ENCODE results near the gene MT4. TPM values are rescaled to one million over a fixed set of nuclear protein-coding genes. Genes with fewer than 3 reads are reported as not detected.

The MT4 gene
- total RNA-seq, 1 experiment from 2014 or later: not detected

- CTCF ChIA-PET: no interaction called here
- H3K9me3 ChIP-seq (ENCODE audit: low read length): no peaks in the 10 kb centered on the region
- H3K79me2 ChIP-seq (ENCODE audit: low read length): no peaks in the 10 kb centered on the region
- H3K4me3 ChIP-seq (ENCODE audit: low read length): no peak overlapping the region
- DNase-seq (no peak), ATAC-seq (no peak)
- no TSS peak for BruUV-seq (replicated peaks)
- H2AFZ ChIP-seq (ENCODE audit: low read length): no peak overlapping the region
- TF ChIP-seq EZH2 (IDR thresholded peaks at IDR 0.05; ENCODE audit: low read length, unreplicated experiment) (no peak), CTCF (conservative IDR thresholded peaks at IDR 0.05; ENCODE audit: low read depth, low read length) (no peak), EZH2phosphoT487 (IDR thresholded peaks at IDR 0.05; ENCODE audit: borderline replicate concordance, low read length) (no peak)
- no peaks in the 10 kb centered on the region for H4K20me1 ChIP-seq (ENCODE audit: low read length)
- intact Hi-C loops (cut with micrococcal nuclease): no loop called here
- H3K27ac ChIP-seq (ENCODE audit: low read length): no peak overlapping the region
- H3K4me1 ChIP-seq (ENCODE audit: insufficient read depth, low read length): no peaks in the 10 kb centered on the region; the same call in 1 of the 2 replicates
- H3F3A ChIP-seq (ENCODE audit: low read length, unreplicated experiment): no peaks in the 10 kb centered on the region
- H3K27me3 ChIP-seq (ENCODE audit: low read length): no peaks in the 10 kb centered on the region
- H3K4me2 ChIP-seq (ENCODE audit: low read length): no peak overlapping the region
- H3K9ac ChIP-seq (ENCODE audit: low read length): no peak overlapping the region
- no peaks in the 10 kb centered on the region for H3K9me2 ChIP-seq (replicated peaks; ENCODE audit: low read length)
- no peaks in the 10 kb centered on the region for H3K36me3 ChIP-seq (ENCODE audit: low read depth, low read length)
- POLR2A ChIA-PET (ENCODE audit: unreplicated experiment): no interaction called here
These were observed 10.4 kb upstream of the MT4 start for GRCh38 chr16:56554441-56554840.

- CTCF ChIA-PET: no interaction called here
- H3K4me2 ChIP-seq (ENCODE audit: low read length): peak overlapping the region; percentile 14; the same call in 1 of the 2 replicates
- no peaks in the 10 kb centered on the region for H3K79me2 ChIP-seq (ENCODE audit: low read length)
- H3K9me3 ChIP-seq (ENCODE audit: low read length): no peaks in the 10 kb centered on the region
- H3K4me3 ChIP-seq (ENCODE audit: low read length): no peak overlapping the region
- H3K27me3 ChIP-seq (ENCODE audit: low read length): no peaks in the 10 kb centered on the region
- no peak overlapping the region for H3K9ac ChIP-seq (ENCODE audit: low read length)
- H4K20me1 ChIP-seq (ENCODE audit: low read length): no peaks in the 10 kb centered on the region
- no peaks in the 10 kb centered on the region for H3F3A ChIP-seq (ENCODE audit: low read length, unreplicated experiment)
- no peaks in the 10 kb centered on the region; the same call in 1 of the 2 replicates for H3K4me1 ChIP-seq (ENCODE audit: insufficient read depth, low read length)
- no peaks in the 10 kb centered on the region for H3K9me2 ChIP-seq (replicated peaks; ENCODE audit: low read length)
- H2AFZ ChIP-seq (ENCODE audit: low read length): no peak overlapping the region
- TF ChIP-seq EZH2 (IDR thresholded peaks at IDR 0.05; ENCODE audit: low read length, unreplicated experiment): no peak
- no peak for TF ChIP-seq EZH2phosphoT487 (IDR thresholded peaks at IDR 0.05; ENCODE audit: borderline replicate concordance, low read length)
- TF ChIP-seq CTCF (conservative IDR thresholded peaks at IDR 0.05; ENCODE audit: low read depth, low read length): no peak
- H3K36me3 ChIP-seq (ENCODE audit: low read depth, low read length): no peaks in the 10 kb centered on the region
- H3K27ac ChIP-seq (ENCODE audit: low read length): no peak overlapping the region
- intact Hi-C loops (cut with micrococcal nuclease): no loop called here
- no TSS peak for BruUV-seq (replicated peaks)
- POLR2A ChIA-PET (ENCODE audit: unreplicated experiment): no interaction called here
- peak; percentile 92 for ATAC-seq
- peak; percentile 89 for DNase-seq
These were observed 6.7 kb upstream of the MT4 start for GRCh38 chr16:56558024-56558747.

- ATAC-seq: no peak
- H3K9me2 ChIP-seq (replicated peaks; ENCODE audit: low read length): no peaks in the 10 kb centered on the region
- CTCF ChIA-PET: no interaction called here
These were observed 5.8 kb upstream of the MT4 start for GRCh38 chr16:56559109-56559508.

More at GRCh38 chr16:56559109-56559508, 5.8 kb upstream of the MT4 start:
- H3K4me3 ChIP-seq (ENCODE audit: low read length): no peak overlapping the region
- no peaks in the 10 kb centered on the region; the same call in 1 of the 2 replicates for H3K4me1 ChIP-seq (ENCODE audit: insufficient read depth, low read length)
- no peak overlapping the region for H3K27ac ChIP-seq (ENCODE audit: low read length)
- TF ChIP-seq CTCF (conservative IDR thresholded peaks at IDR 0.05; ENCODE audit: low read depth, low read length) (no peak), EZH2phosphoT487 (IDR thresholded peaks at IDR 0.05; ENCODE audit: borderline replicate concordance, low read length) (no peak), EZH2 (IDR thresholded peaks at IDR 0.05; ENCODE audit: low read length, unreplicated experiment) (no peak)
- DNase-seq: no peak
- H2AFZ ChIP-seq (ENCODE audit: low read length): no peak overlapping the region
- no peaks in the 10 kb centered on the region for H3K9me3 ChIP-seq (ENCODE audit: low read length)
- intact Hi-C loops (cut with micrococcal nuclease): no loop called here
- no peaks in the 10 kb centered on the region for H4K20me1 ChIP-seq (ENCODE audit: low read length)
- no peak overlapping the region for H3K9ac ChIP-seq (ENCODE audit: low read length)
- no peaks in the 10 kb centered on the region for H3K79me2 ChIP-seq (ENCODE audit: low read length)
- H3K36me3 ChIP-seq (ENCODE audit: low read depth, low read length): no peaks in the 10 kb centered on the region
- BruUV-seq (replicated peaks): no TSS peak
- POLR2A ChIA-PET (ENCODE audit: unreplicated experiment): no interaction called here
- H3F3A ChIP-seq (ENCODE audit: low read length, unreplicated experiment): no peaks in the 10 kb centered on the region
- no peaks in the 10 kb centered on the region for H3K27me3 ChIP-seq (ENCODE audit: low read length)
- no peak overlapping the region for H3K4me2 ChIP-seq (ENCODE audit: low read length)
